Left lung (tissue), 10 donors: Measurements from ENCODE around the gene SEMA4F. TPM values are rescaled to one million over a fixed set of nuclear protein-coding genes. Genes with fewer than 3 reads are reported as not detected.

Experiments
- ATAC-seq: fragments of 200-7000 bp; cut with Tn5 transposase; one replicate; pipeline ENCODE4 v1.9.1; 2020; ENCODE audit warnings: moderate library complexity
- DNase-seq, 4 donors: peaks; one replicate each; pipeline ENCODE4 v3.0.0-alpha.2; 2013 to 2020
- H3K27ac ChIP-seq, 2 donors: fragments of 200-600 bp; sonication (generic) in 1 of 2; one replicate each; pipeline versions ENCODE4 v1.5.0 to v1.8.0; 2020 to 2021
- H3K27me3 ChIP-seq, 2 donors: fragments of 200-600 bp; sonication (generic) in 1 of 2; one replicate each; pipeline versions ENCODE4 v1.5.0 to v1.8.0; 2020 to 2021
- H3K36me3 ChIP-seq, 2 donors: fragments of 200-600 bp; sonication (generic) in 1 of 2; one replicate each; pipeline versions ENCODE4 v1.5.0 to v1.8.0; 2020 to 2021
- H3K4me1 ChIP-seq, 2 donors: fragments of 200-600 bp; one replicate each; pipeline ENCODE4 v1.8.0; 2021
- H3K4me3 ChIP-seq, 2 donors: fragments of 200-600 bp; sonication (generic) in 1 of 2; one replicate each; pipeline versions ENCODE4 v1.5.0 to v1.8.0; 2020 to 2021; ENCODE audit warnings: mild to moderate bottlenecking in 1 of 2
- H3K9me3 ChIP-seq, 2 donors: fragments of 200-600 bp; sonication (generic) in 1 of 2; one replicate each; pipeline versions ENCODE4 v1.5.0 to v1.8.0; 2020 to 2021
- CTCF ChIP-seq, 2 donors: fragments of 200-600 bp; sonication (generic) in 1 of 2; IDR thresholded peaks; one replicate each; pipeline versions ENCODE4 v1.5.0 to v1.8.0; 2021; ENCODE audit warnings: antibody characterized with exemption in 2 of 2
- intact Hi-C, 2 donors: fragments of 100-400 bp; cut with DNase I; formaldehyde crosslinking; loops; one replicate each; pipeline versions ENCODE4 v1.11.2 to v1.14.2; 2022
- polyA plus RNA-seq, 6 donors: library from polyadenylated mRNA; unstranded; fragments of 120-200 nt; gene quantifications; one replicate each; pipeline ENCODE4 v1.2.1, GENCODE V29; 2013; ENCODE audit not compliant: insufficient read length in 6 of 6
- total RNA-seq, 2 donors: library from RNA; stranded (reverse); fragmentation: NEBNext Ultra II Directional; extraction: Animal tissue kit (Norgen Biotek cat#: 25700); gene quantifications; one replicate each; pipeline ENCODE4 v1.2.1, GENCODE V29; 2021
- donor health status: DM: no; HTN: yes; CAD: no.
- donor health status: DM: no; HTN: no; CAD: no.

The SEMA4F gene
- total and polyA plus RNA-seq, 8 donors = 6.0 to 23.8 (median 6.8) TPM

GRCh38 chr2:74655579-74655978 lies 1.5 kb downstream of the SEMA4F start:
- intact Hi-C loops = no loop called here
- TF ChIP-seq CTCF (IDR thresholded peaks at IDR 0.05) = no peak

GRCh38 chr2:74658516-74658915 lies 4.5 kb downstream of the SEMA4F start:
- peaks cover 0 to 13% of the 10 kb centered on the region in 2 donors for H3K4me1 ChIP-seq
- no peak overlapping the region for H3K27ac ChIP-seq
- ATAC-seq (no peak), DNase-seq (no peak)
- intact Hi-C loops = no loop called here
- TF ChIP-seq CTCF (IDR thresholded peaks at IDR 0.05) = no peak
- no peaks in the 10 kb centered on the region for H3K9me3 ChIP-seq
- no peaks in the 10 kb centered on the region for H3K36me3 ChIP-seq
- peaks cover 0 to 23% of the 10 kb centered on the region in 2 donors for H3K27me3 ChIP-seq
- H3K4me3 ChIP-seq = no peak overlapping the region

More at GRCh38 chr2:74655579-74655978, 1.5 kb downstream of the SEMA4F start:
- H3K36me3 ChIP-seq = no peaks in the 10 kb centered on the region
- H3K4me3 ChIP-seq = no peak overlapping the region
- no peaks in the 10 kb centered on the region for H3K9me3 ChIP-seq
- H3K4me1 ChIP-seq = peaks cover 0 to 13% of the 10 kb centered on the region in 2 donors
- ATAC-seq = no peak
- peaks cover 0 to 23% of the 10 kb centered on the region in 2 donors for H3K27me3 ChIP-seq
- DNase-seq = no peak
- no peak overlapping the region for H3K27ac ChIP-seq

GRCh38 chr2:74659462-74659861 lies 5.4 kb downstream of the SEMA4F start:
- peaks cover 0 to 20% of the 10 kb centered on the region in 2 donors for H3K27me3 ChIP-seq
- no peak for DNase-seq
- H3K36me3 ChIP-seq = no peaks in the 10 kb centered on the region
- TF ChIP-seq CTCF (IDR thresholded peaks at IDR 0.05) = no peak
- no peaks in the 10 kb centered on the region for H3K9me3 ChIP-seq
- H3K27ac ChIP-seq = no peak overlapping the region
- no peak for ATAC-seq
- no peak overlapping the region for H3K4me3 ChIP-seq
- intact Hi-C loops = no loop called here
- H3K4me1 ChIP-seq = peaks cover 0 to 10% of the 10 kb centered on the region in 2 donors

GRCh38 chr2:74668087-74668486 lies 14.0 kb downstream of the SEMA4F start:
- intact Hi-C loops = no loop called here
- Histone ChIP-seq H3K27me3 (no peaks in the 10 kb centered on the region), H3K27ac (no peak overlapping the region), H3K4me3 (no peak overlapping the region), H3K36me3 (no peaks in the 10 kb centered on the region), H3K9me3 (no peaks in the 10 kb centered on the region), H3K4me1 (no peaks in the 10 kb centered on the region)
- TF ChIP-seq CTCF (IDR thresholded peaks at IDR 0.05) = no peak
- DNase-seq (no peak), ATAC-seq (no peak)

GRCh38 chr2:74670263-74670662 lies 16.2 kb downstream of the SEMA4F start:
- H3K27me3 ChIP-seq = no peaks in the 10 kb centered on the region
- DNase-seq (no peak), ATAC-seq (no peak)
- no peak overlapping the region for H3K4me3 ChIP-seq
- H3K4me1 ChIP-seq = no peaks in the 10 kb centered on the region
- H3K9me3 ChIP-seq = no peaks in the 10 kb centered on the region
- intact Hi-C loops = no loop called here
- H3K27ac ChIP-seq = no peak overlapping the region
- peaks cover 0 to 6% of the 10 kb centered on the region in 2 donors for H3K36me3 ChIP-seq
- no peak for TF ChIP-seq CTCF (IDR thresholded peaks at IDR 0.05)
